Natural killer cell (primary cell): ENCODE data around the gene RIC8B. TPM values are rescaled to one million over a fixed set of nuclear protein-coding genes. Genes with fewer than 3 reads are reported as not detected.

Experiments
- ATAC-seq, 3 donors: fragments of 150-1000 bp in 2 of 3; fragments of 200-7000 bp in 1 of 3; cut with Tn5 transposase; 1 replicate in 1 of 3; 2 replicates in 2 of 3; pipeline ENCODE4 v1.10.0; 2021; ENCODE audit warnings: mild to moderate bottlenecking in 2 of 3, moderate library complexity in 2 of 3
- DNase-seq, 2 donors: peaks; one replicate each; pipeline versions ENCODE4 v3.0.0 to v3.0.0-alpha.2; 2013 to 2021; ENCODE audit warnings: mixed read lengths in 1 of 2
- H3K27ac ChIP-seq: one replicate; pipeline ENCODE4 v1.5.1; 2013; ENCODE audit warnings: mild to moderate bottlenecking, low read length
- H3K27me3 ChIP-seq: one replicate; pipeline ENCODE4 v1.6.1; 2013; ENCODE audit warnings: low read length; ENCODE audit not compliant: control insufficient read depth, insufficient read depth
- H3K36me3 ChIP-seq: one replicate; pipeline ENCODE4 v1.6.1; 2013; ENCODE audit warnings: low read length; ENCODE audit not compliant: control insufficient read depth, insufficient read depth
- H3K4me1 ChIP-seq: one replicate; pipeline ENCODE4 v1.6.1; 2013; ENCODE audit warnings: low read length; ENCODE audit not compliant: control insufficient read depth, insufficient read depth
- H3K4me3 ChIP-seq: one replicate; pipeline ENCODE4 v1.5.1; 2013; ENCODE audit warnings: low read length
- H3K9me3 ChIP-seq: one replicate; pipeline ENCODE4 v1.6.1; 2013; ENCODE audit warnings: low read length; ENCODE audit not compliant: control insufficient read depth, insufficient read depth
- H3K27ac Mint-ChIP-seq, 2 donors: one replicate each; pipeline ENCODE4 v1.8.0; 2022; ENCODE audit warnings: mild to moderate bottlenecking in 2 of 2, mixed read lengths in 2 of 2, moderate library complexity in 1 of 2
- H3K27me3 Mint-ChIP-seq, 2 donors: one replicate each; pipeline ENCODE4 v1.8.0; 2022; ENCODE audit warnings: low read depth in 2 of 2, mixed read lengths in 2 of 2
- H3K36me3 Mint-ChIP-seq: one replicate; pipeline ENCODE4 v1.8.0; 2022; ENCODE audit warnings: mixed read lengths
- H3K4me1 Mint-ChIP-seq, 2 donors: one replicate each; pipeline ENCODE4 v1.8.0; 2022; ENCODE audit warnings: mixed read lengths in 2 of 2
- H3K4me3 Mint-ChIP-seq: one replicate; pipeline ENCODE4 v1.8.0; 2022; ENCODE audit warnings: mild to moderate bottlenecking, moderate library complexity, mixed read lengths
- H3K9me3 Mint-ChIP-seq, 2 donors: one replicate each; pipeline ENCODE4 v1.8.0; 2022; ENCODE audit warnings: mixed read lengths in 2 of 2
- CTCF ChIP-seq: fragments of 200-600 bp; IDR thresholded peaks from one replicate; pipeline ENCODE4 v1.8.0; 2022; ENCODE audit warnings: antibody characterized with exemption
- WGBS: methylation state at CpG from one replicate; pipeline ENCODE4 v1.1.7; 2013; ENCODE audit warnings: missing lambda C conversion rate; ENCODE audit not compliant: insufficient coverage; 5-methylcytosine and 5-hydroxymethylcytosine counted together
- intact Hi-C: fragments of 100-400 bp; cut with micrococcal nuclease; formaldehyde crosslinking; loops from one replicate; pipeline ENCODE4 v1.14.2; 2022
- total RNA-seq, 4 donors: library from RNA; stranded (reverse); fragments of 120-200 nt in 1 of 4; gene quantifications; one replicate each; pipeline versions ENCODE4 v1.2.3 to v1.2.4, GENCODE V29; 2013 to 2022

RIC8B gene
- total RNA-seq, 3 donors from 2014 or later (not counting 1 experiment from before 2014, with no cell fraction given): 12.1 to 21.3 (median 15.5) TPM

GRCh38 chr12:106924268-106924861 lies 149.9 kb downstream of the RIC8B start:
- Histone ChIP-seq H3K27me3 (peaks cover 5% of the 10 kb centered on the region), H3K36me3 (no peaks in the 10 kb centered on the region), H3K4me3 (no peak overlapping the region), H3K4me1 (no peaks in the 10 kb centered on the region), H3K9me3 (no peaks in the 10 kb centered on the region), H3K27ac (no peak overlapping the region)
- no peak overlapping the region for H3K4me3 Mint-ChIP-seq
- H3K36me3 Mint-ChIP-seq: no peaks in the 10 kb centered on the region
- DNase-seq: no peak
- H3K27ac Mint-ChIP-seq: no peak overlapping the region
- 55% methylated on average over 3 of the region's 3 CpGs for WGBS
- intact Hi-C loops: no loop called here
- no peak for TF ChIP-seq CTCF
- H3K9me3 Mint-ChIP-seq: no peaks in the 10 kb centered on the region
- peaks cover 35 to 46% of the 10 kb centered on the region in 2 donors for H3K27me3 Mint-ChIP-seq
- peaks cover 4 to 5% of the 10 kb centered on the region in 2 donors for H3K4me1 Mint-ChIP-seq
- ATAC-seq: no peak

DNA sequence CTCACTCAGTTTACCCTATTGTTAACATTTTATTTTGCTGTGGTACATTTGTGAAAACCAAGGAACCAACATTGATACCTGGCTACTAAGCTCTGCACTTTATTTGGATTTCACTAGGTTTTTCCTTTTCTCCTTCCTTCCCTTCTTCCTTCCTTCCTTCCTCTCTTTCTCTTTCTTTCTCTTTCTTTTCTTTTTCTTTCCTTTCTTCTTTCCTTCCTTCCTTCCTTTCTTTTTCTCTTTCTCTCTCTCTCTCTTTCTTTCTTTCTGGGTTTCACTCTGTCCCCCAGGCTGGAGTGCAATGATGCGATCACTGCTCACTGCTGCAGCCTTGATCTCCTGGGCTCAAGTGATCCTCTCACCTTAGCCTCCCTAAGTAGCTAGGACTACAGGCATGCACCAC lies 152.2 kb downstream of the RIC8B start:
- Mint-ChIP-seq H3K4me3 (no peak overlapping the region), H3K36me3 (no peaks in the 10 kb centered on the region), H3K27ac (no peak overlapping the region), H3K9me3 (no peaks in the 10 kb centered on the region), H3K4me1 (no peaks in the 10 kb centered on the region), H3K27me3 (peaks cover 39 to 61% of the 10 kb centered on the region in 2 donors)
- no peaks in the 10 kb centered on the region for H3K36me3 ChIP-seq
- no peak overlapping the region for H3K4me3 ChIP-seq
- no peak for TF ChIP-seq CTCF
- 93% methylated on average over 1 of the region's 1 CpG for WGBS
- no peaks in the 10 kb centered on the region for H3K9me3 ChIP-seq
- DNase-seq (no peak), ATAC-seq (no peak)
- intact Hi-C loops: no loop called here
- no peak overlapping the region for H3K27ac ChIP-seq
- H3K4me1 ChIP-seq: no peaks in the 10 kb centered on the region
- peaks cover 9% of the 10 kb centered on the region for H3K27me3 ChIP-seq

DNA sequence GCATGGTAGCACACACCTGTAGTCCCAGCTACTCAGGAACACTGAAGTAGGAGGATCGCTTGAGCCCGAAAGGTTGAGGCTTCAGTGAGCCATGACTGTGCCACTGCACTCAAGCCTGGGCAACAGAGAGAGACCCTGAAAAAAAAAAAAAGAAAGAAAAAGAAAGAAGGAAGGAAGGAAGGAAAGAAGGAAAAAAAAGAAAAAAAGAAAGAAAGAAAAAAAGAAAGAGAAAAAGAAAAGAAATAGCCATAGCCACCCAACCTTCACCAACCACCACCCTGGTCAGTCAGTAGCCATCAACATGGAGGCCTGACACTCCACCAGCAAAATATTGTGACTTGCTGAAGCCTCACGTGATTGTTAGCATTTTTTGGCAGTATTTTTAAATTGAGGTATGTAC lies 159.8 kb downstream of the RIC8B start:
- intact Hi-C loops: no loop called here
- Histone ChIP-seq H3K4me3 (no peak overlapping the region), H3K36me3 (no peaks in the 10 kb centered on the region), H3K9me3 (no peaks in the 10 kb centered on the region), H3K27me3 (peaks cover 6% of the 10 kb centered on the region), H3K27ac (no peak overlapping the region), H3K4me1 (no peaks in the 10 kb centered on the region)
- Mint-ChIP-seq H3K9me3 (no peaks in the 10 kb centered on the region), H3K27me3 (peaks cover 30 to 42% of the 10 kb centered on the region in 2 donors), H3K27ac (no peak overlapping the region), H3K36me3 (no peaks in the 10 kb centered on the region), H3K4me1 (no peaks in the 10 kb centered on the region), H3K4me3 (no peak overlapping the region)
- DNase-seq (no peak), ATAC-seq (no peak)
- TF ChIP-seq CTCF: no peak
- 97% methylated on average over 2 of the region's 3 CpGs for WGBS

Other genes with a start within 250 kb of the RIC8B start
- not detected for gene RFX4, start 191.7 kb upstream of the RIC8B start, total RNA-seq
- 10 to 100 TPM; 24.1 to 37.5 (median 34.4) TPM for gene TMEM263, start 181.2 kb downstream of the RIC8B start, total RNA-seq
- 10 to 100 TPM; 12.5 to 24.0 (median 15.1) TPM for gene MTERF2, start 212.5 kb downstream of the RIC8B start, total RNA-seq